ENCODE measurements around the gene KCMF1. TPM values are rescaled to one million over a fixed set of nuclear protein-coding genes. Genes with fewer than 3 reads are reported as not detected.

The KCMF1 gene
- total RNA-seq, 1 experiment from 2014 or later: 163 TPM

DNA sequence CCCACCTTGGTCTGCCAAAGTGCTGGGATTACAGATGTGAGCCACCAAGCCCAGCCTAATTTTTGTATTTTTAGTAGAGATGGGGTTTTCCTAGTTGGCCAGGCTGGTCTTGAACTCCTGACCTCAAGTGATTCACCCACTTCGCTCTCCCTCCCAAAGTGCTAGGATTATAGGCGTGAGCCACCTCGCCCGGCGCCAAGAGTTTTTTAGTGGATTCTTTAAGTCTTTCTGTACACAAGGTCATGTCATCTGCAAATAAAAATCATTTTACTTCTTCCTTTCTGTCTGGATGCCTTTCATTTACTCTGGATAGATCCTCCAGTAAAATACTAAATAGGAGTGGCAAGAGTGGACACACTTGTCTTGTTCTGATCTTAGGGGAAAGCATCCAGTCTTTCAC lies 61.7 kb downstream of the KCMF1 start:
- H3K4me1 ChIP-seq (ENCODE audit: control insufficient read depth, insufficient read depth, low read length): no peaks in the 10 kb centered on the region
- no peaks in the 10 kb centered on the region for H3K27me3 ChIP-seq (ENCODE audit: control insufficient read depth, insufficient read depth, low read length)
- peaks cover 28% of the 10 kb centered on the region; the same call in 1 of the 2 replicates for H3K36me3 ChIP-seq (ENCODE audit: control insufficient read depth, insufficient read depth, low read length)
- CTCF ChIA-PET: no interaction called here
- TF ChIP-seq TCF7L2 (IDR thresholded peaks at IDR 0.05; ENCODE audit: low read depth, low read length): no peak
- TF ChIP-seq SIN3A (IDR thresholded peaks at IDR 0.05; ENCODE audit: borderline replicate concordance, insufficient read depth, low read depth, low read length): no peak
- TF ChIP-seq, protein P1, sequence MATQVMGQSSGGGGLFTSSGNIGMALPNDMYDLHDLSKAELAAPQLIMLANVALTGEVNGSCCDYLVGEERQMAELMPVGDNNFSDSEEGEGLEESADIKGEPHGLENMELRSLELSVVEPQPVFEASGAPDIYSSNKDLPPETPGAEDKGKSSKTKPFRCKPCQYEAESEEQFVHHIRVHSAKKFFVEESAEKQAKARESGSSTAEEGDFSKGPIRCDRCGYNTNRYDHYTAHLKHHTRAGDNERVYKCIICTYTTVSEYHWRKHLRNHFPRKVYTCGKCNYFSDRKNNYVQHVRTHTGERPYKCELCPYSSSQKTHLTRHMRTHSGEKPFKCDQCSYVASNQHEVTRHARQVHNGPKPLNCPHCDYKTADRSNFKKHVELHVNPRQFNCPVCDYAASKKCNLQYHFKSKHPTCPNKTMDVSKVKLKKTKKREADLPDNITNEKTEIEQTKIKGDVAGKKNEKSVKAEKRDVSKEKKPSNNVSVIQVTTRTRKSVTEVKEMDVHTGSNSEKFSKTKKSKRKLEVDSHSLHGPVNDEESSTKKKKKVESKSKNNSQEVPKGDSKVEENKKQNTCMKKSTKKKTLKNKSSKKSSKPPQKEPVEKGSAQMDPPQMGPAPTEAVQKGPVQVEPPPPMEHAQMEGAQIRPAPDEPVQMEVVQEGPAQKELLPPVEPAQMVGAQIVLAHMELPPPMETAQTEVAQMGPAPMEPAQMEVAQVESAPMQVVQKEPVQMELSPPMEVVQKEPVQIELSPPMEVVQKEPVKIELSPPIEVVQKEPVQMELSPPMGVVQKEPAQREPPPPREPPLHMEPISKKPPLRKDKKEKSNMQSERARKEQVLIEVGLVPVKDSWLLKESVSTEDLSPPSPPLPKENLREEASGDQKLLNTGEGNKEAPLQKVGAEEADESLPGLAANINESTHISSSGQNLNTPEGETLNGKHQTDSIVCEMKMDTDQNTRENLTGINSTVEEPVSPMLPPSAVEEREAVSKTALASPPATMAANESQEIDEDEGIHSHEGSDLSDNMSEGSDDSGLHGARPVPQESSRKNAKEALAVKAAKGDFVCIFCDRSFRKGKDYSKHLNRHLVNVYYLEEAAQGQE (IDR thresholded peaks at IDR 0.05; ENCODE audit: insufficient read depth in 1 of 2, low read depth in 2 of 2, low read length in 1 of 2): no peak
- TF ChIP-seq, protein P2, sequence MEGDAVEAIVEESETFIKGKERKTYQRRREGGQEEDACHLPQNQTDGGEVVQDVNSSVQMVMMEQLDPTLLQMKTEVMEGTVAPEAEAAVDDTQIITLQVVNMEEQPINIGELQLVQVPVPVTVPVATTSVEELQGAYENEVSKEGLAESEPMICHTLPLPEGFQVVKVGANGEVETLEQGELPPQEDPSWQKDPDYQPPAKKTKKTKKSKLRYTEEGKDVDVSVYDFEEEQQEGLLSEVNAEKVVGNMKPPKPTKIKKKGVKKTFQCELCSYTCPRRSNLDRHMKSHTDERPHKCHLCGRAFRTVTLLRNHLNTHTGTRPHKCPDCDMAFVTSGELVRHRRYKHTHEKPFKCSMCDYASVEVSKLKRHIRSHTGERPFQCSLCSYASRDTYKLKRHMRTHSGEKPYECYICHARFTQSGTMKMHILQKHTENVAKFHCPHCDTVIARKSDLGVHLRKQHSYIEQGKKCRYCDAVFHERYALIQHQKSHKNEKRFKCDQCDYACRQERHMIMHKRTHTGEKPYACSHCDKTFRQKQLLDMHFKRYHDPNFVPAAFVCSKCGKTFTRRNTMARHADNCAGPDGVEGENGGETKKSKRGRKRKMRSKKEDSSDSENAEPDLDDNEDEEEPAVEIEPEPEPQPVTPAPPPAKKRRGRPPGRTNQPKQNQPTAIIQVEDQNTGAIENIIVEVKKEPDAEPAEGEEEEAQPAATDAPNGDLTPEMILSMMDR (IDR thresholded peaks at IDR 0.05): no peak
- TF ChIP-seq POLR2AphosphoS5 (IDR thresholded peaks at IDR 0.05; ENCODE audit: low read depth, low read length): no peak
- POLR2A ChIA-PET: no interaction called here
- no peak overlapping the region for H3K4me3 ChIP-seq (ENCODE audit: low read depth in 2 of 2, low read length in 2 of 2)
- DNase-seq (ENCODE audit: low read depth, low spot score) (no peak), ATAC-seq (no peak)
- no peak overlapping the region for H3K27ac ChIP-seq (ENCODE audit: low read length)
- intact Hi-C loops (cut with micrococcal nuclease; ENCODE audit: unreplicated experiment) (no loop called here), in situ Hi-C loops (cut with HindIII; ENCODE audit: low pct_unique_long_range_greater_than_20kb, low sequenced_read_pairs) (no loop called here)
- no peaks in the 10 kb centered on the region for H3K9me3 ChIP-seq (ENCODE audit: control insufficient read depth, insufficient read depth, low read depth, low read length)
- BruUV-seq (replicated peaks): no TSS peak

DNA sequence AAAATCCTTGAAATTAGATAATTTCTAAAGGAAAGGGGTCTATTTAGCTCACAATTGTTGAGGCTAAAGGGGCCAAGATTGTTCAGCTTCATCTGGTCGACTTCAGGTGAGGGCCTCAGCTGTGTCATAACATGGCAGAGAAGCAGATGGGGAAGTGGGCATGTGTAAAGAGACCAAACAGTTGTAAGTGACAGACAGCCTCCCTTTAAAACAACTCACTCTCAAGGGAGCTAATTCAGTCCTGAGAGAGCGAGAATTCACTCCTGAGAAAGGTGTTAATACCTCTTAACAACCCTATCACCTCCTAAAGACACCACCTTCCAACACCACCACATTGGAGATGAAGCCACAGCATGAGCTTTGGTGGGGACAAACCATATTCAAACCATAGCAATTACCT lies 62.4 kb downstream of the KCMF1 start:
- CTCF ChIA-PET: no interaction called here
- TF ChIP-seq, protein P2 (IDR thresholded peaks at IDR 0.05): no peak
- TF ChIP-seq SIN3A (IDR thresholded peaks at IDR 0.05; ENCODE audit: borderline replicate concordance, insufficient read depth, low read depth, low read length) (no peak), POLR2AphosphoS5 (IDR thresholded peaks at IDR 0.05; ENCODE audit: low read depth, low read length) (no peak), TCF7L2 (IDR thresholded peaks at IDR 0.05; ENCODE audit: low read depth, low read length) (no peak)
- TF ChIP-seq, protein P1 (IDR thresholded peaks at IDR 0.05; ENCODE audit: insufficient read depth in 1 of 2, low read depth in 2 of 2, low read length in 1 of 2): no peak
- DNase-seq (ENCODE audit: low read depth, low spot score) (no peak), ATAC-seq (no peak)
- no peaks in the 10 kb centered on the region for H3K27me3 ChIP-seq (ENCODE audit: control insufficient read depth, insufficient read depth, low read length)
- no peaks in the 10 kb centered on the region for H3K4me1 ChIP-seq (ENCODE audit: control insufficient read depth, insufficient read depth, low read length)
- in situ Hi-C loops (cut with HindIII; ENCODE audit: low pct_unique_long_range_greater_than_20kb, low sequenced_read_pairs) (no loop called here), intact Hi-C loops (cut with micrococcal nuclease; ENCODE audit: unreplicated experiment) (no loop called here)
- no TSS peak for BruUV-seq (replicated peaks)
- H3K4me3 ChIP-seq (ENCODE audit: low read depth in 2 of 2, low read length in 2 of 2): no peak overlapping the region
- H3K9me3 ChIP-seq (ENCODE audit: control insufficient read depth, insufficient read depth, low read depth, low read length): no peaks in the 10 kb centered on the region
- no peak overlapping the region for H3K27ac ChIP-seq (ENCODE audit: low read length)
- POLR2A ChIA-PET: no interaction called here
- H3K36me3 ChIP-seq (ENCODE audit: control insufficient read depth, insufficient read depth, low read length): peaks cover 33% of the 10 kb centered on the region; the same call in 1 of the 2 replicates
